Liver (tissue), 3 donors: ENCODE measurements around the gene OGG1.

Experiments used
- EGR1 ChIP-seq, 2 donors: IDR thresholded peaks; 2 replicates each; pipeline ENCODE4 v1.6.1; 2016 to 2018; ENCODE audit warnings: antibody characterized with exemption in 2 of 2, low read depth in 2 of 2
- FOXA1 ChIP-seq: IDR thresholded peaks from 2 replicates; pipeline ENCODE4 v1.6.1; 2016; ENCODE audit warnings: antibody characterized with exemption
- YY1 ChIP-seq: IDR thresholded peaks from 2 replicates; pipeline ENCODE4 v1.6.1; 2016; ENCODE audit warnings: antibody characterized with exemption, mild to moderate bottlenecking
- TF ChIP-seq, protein P1 (sequence below): fragments of 150-350 bp; IDR thresholded peaks from 2 replicates; pipeline ENCODE4 v1.5.1; 2017; ENCODE audit warnings: improper control_type of control experiment, low read depth, low read length; ENCODE audit not compliant: missing input control
- TF ChIP-seq, protein P2 (sequence below): IDR thresholded peaks from 2 replicates; pipeline ENCODE4 v1.6.1; 2016; ENCODE audit warnings: antibody characterized with exemption
- donor health status: healthy.
- donor health status: healthy.

DNA sequence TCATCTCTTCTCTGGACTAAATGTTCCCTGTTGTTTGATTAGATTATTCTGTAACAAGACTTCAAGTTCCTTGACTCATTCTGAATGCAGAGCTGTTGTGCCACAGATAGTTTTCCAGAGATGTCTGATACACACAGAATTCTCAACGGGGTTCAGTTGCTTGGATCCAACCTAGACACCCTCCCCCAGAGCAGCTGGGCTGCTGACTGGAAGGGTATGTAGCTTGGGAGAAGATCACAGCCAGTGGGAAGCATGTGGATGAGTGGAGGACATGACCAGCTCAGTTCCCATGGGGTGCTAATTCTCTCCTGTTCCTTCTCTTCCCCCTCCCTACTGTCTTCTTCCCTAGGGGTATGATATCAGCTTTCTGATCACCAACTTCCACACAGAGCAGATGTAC is 53.7 kb downstream of the OGG1 start:
- TF ChIP-seq EGR1 (IDR thresholded peaks at IDR 0.05; ENCODE audit: low read depth in 2 of 2) (no peak), YY1 (no peak), FOXA1 (no peak)
- TF ChIP-seq, protein P1, sequence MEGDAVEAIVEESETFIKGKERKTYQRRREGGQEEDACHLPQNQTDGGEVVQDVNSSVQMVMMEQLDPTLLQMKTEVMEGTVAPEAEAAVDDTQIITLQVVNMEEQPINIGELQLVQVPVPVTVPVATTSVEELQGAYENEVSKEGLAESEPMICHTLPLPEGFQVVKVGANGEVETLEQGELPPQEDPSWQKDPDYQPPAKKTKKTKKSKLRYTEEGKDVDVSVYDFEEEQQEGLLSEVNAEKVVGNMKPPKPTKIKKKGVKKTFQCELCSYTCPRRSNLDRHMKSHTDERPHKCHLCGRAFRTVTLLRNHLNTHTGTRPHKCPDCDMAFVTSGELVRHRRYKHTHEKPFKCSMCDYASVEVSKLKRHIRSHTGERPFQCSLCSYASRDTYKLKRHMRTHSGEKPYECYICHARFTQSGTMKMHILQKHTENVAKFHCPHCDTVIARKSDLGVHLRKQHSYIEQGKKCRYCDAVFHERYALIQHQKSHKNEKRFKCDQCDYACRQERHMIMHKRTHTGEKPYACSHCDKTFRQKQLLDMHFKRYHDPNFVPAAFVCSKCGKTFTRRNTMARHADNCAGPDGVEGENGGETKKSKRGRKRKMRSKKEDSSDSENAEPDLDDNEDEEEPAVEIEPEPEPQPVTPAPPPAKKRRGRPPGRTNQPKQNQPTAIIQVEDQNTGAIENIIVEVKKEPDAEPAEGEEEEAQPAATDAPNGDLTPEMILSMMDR = no peak
- TF ChIP-seq, protein P2, sequence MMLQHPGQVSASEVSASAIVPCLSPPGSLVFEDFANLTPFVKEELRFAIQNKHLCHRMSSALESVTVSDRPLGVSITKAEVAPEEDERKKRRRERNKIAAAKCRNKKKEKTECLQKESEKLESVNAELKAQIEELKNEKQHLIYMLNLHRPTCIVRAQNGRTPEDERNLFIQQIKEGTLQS = no peak
